ENCODE data around the gene KLK1.
"Not testable (repeated sequence)": the region's sequence is repeated elsewhere in the genome, so short reads cannot be mapped to it uniquely, and the experiment has no call there.

DNA sequence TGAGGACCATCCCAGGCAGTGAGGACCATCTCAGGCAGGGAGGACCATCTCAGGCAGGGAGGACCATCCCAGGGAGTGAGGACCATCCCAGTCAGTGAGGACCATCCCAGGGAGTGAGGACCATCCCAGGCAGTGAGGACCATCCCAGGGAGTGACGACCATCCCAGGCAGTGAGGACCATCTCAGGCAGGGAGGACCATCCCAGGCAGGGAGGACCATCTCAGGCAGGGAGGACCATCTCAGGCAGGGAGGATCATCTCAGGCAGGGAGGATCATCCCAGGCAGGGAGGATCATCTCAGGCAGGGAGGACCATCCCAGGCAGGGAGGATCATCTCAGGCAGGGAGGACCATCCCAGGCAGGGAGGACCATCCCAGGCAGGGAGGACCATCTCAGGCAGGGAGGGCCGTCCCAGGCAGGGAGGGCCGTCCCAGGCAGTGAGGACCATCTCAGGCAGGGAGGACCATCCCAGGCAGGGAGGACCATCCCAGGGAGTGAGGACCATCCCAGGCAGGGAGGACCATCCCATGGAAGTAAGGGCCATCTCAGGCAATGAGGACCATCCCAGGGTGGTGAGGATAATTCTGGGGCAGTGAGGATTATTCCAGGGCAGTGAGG, 11.9 kb downstream of the KLK1 start:
- TF ChIP-seq, protein P1, sequence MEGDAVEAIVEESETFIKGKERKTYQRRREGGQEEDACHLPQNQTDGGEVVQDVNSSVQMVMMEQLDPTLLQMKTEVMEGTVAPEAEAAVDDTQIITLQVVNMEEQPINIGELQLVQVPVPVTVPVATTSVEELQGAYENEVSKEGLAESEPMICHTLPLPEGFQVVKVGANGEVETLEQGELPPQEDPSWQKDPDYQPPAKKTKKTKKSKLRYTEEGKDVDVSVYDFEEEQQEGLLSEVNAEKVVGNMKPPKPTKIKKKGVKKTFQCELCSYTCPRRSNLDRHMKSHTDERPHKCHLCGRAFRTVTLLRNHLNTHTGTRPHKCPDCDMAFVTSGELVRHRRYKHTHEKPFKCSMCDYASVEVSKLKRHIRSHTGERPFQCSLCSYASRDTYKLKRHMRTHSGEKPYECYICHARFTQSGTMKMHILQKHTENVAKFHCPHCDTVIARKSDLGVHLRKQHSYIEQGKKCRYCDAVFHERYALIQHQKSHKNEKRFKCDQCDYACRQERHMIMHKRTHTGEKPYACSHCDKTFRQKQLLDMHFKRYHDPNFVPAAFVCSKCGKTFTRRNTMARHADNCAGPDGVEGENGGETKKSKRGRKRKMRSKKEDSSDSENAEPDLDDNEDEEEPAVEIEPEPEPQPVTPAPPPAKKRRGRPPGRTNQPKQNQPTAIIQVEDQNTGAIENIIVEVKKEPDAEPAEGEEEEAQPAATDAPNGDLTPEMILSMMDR (conservative IDR thresholded peaks at IDR 0.05 in 1 of 2, IDR thresholded peaks at IDR 0.05 in 1 of 2; ENCODE audit: low read depth in 1 of 2, low read length in 2 of 2), result not testable (repeated sequence)
- TF ChIP-seq EZH2 (IDR thresholded peaks at IDR 0.05; ENCODE audit: low read length, missing control alignments), result not testable (repeated sequence)
